GM04504 (cell line): ENCODE data around the gene XRCC5.
"Not testable (repeated sequence)": the region's sequence is repeated elsewhere in the genome, so short reads cannot be mapped to it uniquely, and the experiment has no call there.

ENCODE experiments used
- DNase-seq: peaks from one replicate; pipeline ENCODE4 v3.0.0-alpha.2; 2012; ENCODE audit warnings: low read depth

Gene XRCC5

GRCh38 chr2:216108967-216109921 is at the start of gene XRCC5:
Gene XRCC5 (plus strand): TSS chr2:216109348. CDS start chr2:216109437, 89 bp downstream.
- peak; percentile 92 for DNase-seq

GRCh38 chr2:216064014-216064630 is 45.0 kb upstream of the XRCC5 start:
- no peak for DNase-seq

GRCh38 chr2:216064665-216065064 is 44.5 kb upstream of the XRCC5 start:
- no peak for DNase-seq

- no peak for DNase-seq
These were observed 42.9 kb upstream of the XRCC5 start for GRCh38 chr2:216066230-216066629.

GRCh38 chr2:216069028-216069427 is 40.1 kb upstream of the XRCC5 start:
- DNase-seq: no peak

- no peak for DNase-seq
These were observed 39.0 kb upstream of the XRCC5 start for GRCh38 chr2:216070195-216070594.

- DNase-seq: no peak
These were observed 37.9 kb upstream of the XRCC5 start for GRCh38 chr2:216071111-216071851.

- no peak for DNase-seq
These were observed 36.7 kb upstream of the XRCC5 start for GRCh38 chr2:216072473-216072872.

GRCh38 chr2:216073773-216074172 is 35.4 kb upstream of the XRCC5 start:
- no peak for DNase-seq

- no peak for DNase-seq
These were observed 34.8 kb upstream of the XRCC5 start for GRCh38 chr2:216074380-216074779.

- no peak for DNase-seq
These were observed 34.4 kb upstream of the XRCC5 start for GRCh38 chr2:216074794-216075193.

GRCh38 chr2:216075510-216076485 is 33.4 kb upstream of the XRCC5 start:
- DNase-seq: no peak

GRCh38 chr2:216078776-216079175 is 30.4 kb upstream of the XRCC5 start:
- DNase-seq: no peak

GRCh38 chr2:216080048-216080447 is 29.1 kb upstream of the XRCC5 start:
- DNase-seq: not testable (repeated sequence)

- no peak for DNase-seq
These were observed 28.1 kb upstream of the XRCC5 start for GRCh38 chr2:216081012-216081411.

GRCh38 chr2:216081487-216082116 is 27.5 kb upstream of the XRCC5 start, which contains the start of the genes PECR and TMEM169:
Gene PECR (minus strand): TSS chr2:216081809. CDS start chr2:216081741, 68 bp downstream.
Gene TMEM169 (plus strand): TSS chr2:216081919. CDS start chr2:216095964, 14,045 bp downstream.
- no peak for DNase-seq

GRCh38 chr2:216082117-216082711 is 26.9 kb upstream of the XRCC5 start:
- DNase-seq: no peak

GRCh38 chr2:216082805-216083204 is 26.3 kb upstream of the XRCC5 start:
- DNase-seq: no peak

GRCh38 chr2:216083464-216084281 is 25.5 kb upstream of the XRCC5 start:
- no peak for DNase-seq
